Right atrium auricular region (tissue), 2 donors: ENCODE results near the gene MORC3. TPM values are rescaled to one million over a fixed set of nuclear protein-coding genes. Genes with fewer than 3 reads are reported as not detected.
"Not testable (repeated sequence)": the region's sequence is repeated elsewhere in the genome, so short reads cannot be mapped to it uniquely, and the experiment has no call there.

Experiments used
- DNase-seq: peaks from one replicate; pipeline ENCODE4 v3.0.0-alpha.2; 2019; ENCODE audit warnings: low spot score
- H3K27ac ChIP-seq, 2 donors: fragments of 200-600 bp; sonication (generic); 1 replicate in 1 of 2; 2 replicates in 1 of 2; pipeline ENCODE4 v1.5.1; 2016 to 2019
- H3K27me3 ChIP-seq, 2 donors: fragments of 200-600 bp; sonication (generic); one replicate each; pipeline versions ENCODE4 v1.5.1 to v1.6.0; 2017 to 2019
- H3K36me3 ChIP-seq: fragments of 200-600 bp; sonication (generic); one replicate; pipeline ENCODE4 v1.5.1; 2016
- H3K4me1 ChIP-seq, 2 donors: fragments of 200-600 bp; sonication (generic); one replicate each; pipeline versions ENCODE4 v1.5.1 to v1.6.0; 2017 to 2019
- H3K4me3 ChIP-seq, 2 donors: fragments of 200-600 bp; sonication (generic); 1 replicate in 1 of 2; 2 replicates in 1 of 2; pipeline ENCODE4 v1.5.1; 2017 to 2019; ENCODE audit warnings: mild to moderate bottlenecking in 1 of 2, moderate library complexity in 1 of 2
- H3K9me3 ChIP-seq, 2 donors: fragments of 200-600 bp; sonication (generic); one replicate each; pipeline ENCODE4 v1.5.1; 2019
- CTCF ChIP-seq, 2 donors: fragments of 200-600 bp; sonication (generic); IDR thresholded peaks; one replicate each; pipeline ENCODE4 v1.5.1; 2019; ENCODE audit warnings: antibody characterized with exemption in 2 of 2
- total RNA-seq, 2 donors: library from RNA; depleted of rRNA; stranded (reverse); fragments of >200 nt; gene quantifications; one replicate each; pipeline ENCODE4 v1.1.0, GENCODE V29; 2016

Gene MORC3
- total RNA-seq, 2 donors from 2014 or later: 21.1 to 23.7 TPM

DNA sequence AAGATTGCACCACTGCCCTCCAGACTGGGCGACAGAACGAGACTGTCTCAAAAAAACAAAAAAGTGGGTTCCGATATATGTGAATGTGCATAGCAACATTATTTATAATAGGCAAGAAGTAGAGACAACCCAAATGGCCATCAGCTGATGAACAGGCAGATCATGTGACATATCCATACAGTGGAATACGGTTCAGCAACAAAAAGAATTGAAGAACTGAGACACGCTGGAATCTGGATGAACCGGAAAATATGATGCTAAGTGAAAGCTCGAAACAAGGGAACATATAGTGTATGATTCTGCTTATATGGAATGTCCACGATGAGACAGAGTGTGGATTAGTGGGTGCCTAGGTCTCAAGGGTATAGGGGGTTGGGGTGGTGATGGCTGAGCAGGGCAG lies 28.5 kb upstream of the MORC3 start:
- no peak for TF ChIP-seq CTCF (IDR thresholded peaks at IDR 0.05)
- no peak overlapping the region for H3K27ac ChIP-seq
- H3K4me3 ChIP-seq: no peak overlapping the region
- H3K9me3 ChIP-seq: no peaks in the 10 kb centered on the region
- DNase-seq: no peak
- H3K4me1 ChIP-seq: no peaks in the 10 kb centered on the region
- peaks cover 9% of the 10 kb centered on the region for H3K36me3 ChIP-seq
- H3K27me3 ChIP-seq: no peaks in the 10 kb centered on the region

GRCh38 chr21:36297406-36297937 lies 22.5 kb upstream of the MORC3 start:
- no peak overlapping the region for H3K27ac ChIP-seq
- H3K4me3 ChIP-seq: no peak overlapping the region

DNA sequence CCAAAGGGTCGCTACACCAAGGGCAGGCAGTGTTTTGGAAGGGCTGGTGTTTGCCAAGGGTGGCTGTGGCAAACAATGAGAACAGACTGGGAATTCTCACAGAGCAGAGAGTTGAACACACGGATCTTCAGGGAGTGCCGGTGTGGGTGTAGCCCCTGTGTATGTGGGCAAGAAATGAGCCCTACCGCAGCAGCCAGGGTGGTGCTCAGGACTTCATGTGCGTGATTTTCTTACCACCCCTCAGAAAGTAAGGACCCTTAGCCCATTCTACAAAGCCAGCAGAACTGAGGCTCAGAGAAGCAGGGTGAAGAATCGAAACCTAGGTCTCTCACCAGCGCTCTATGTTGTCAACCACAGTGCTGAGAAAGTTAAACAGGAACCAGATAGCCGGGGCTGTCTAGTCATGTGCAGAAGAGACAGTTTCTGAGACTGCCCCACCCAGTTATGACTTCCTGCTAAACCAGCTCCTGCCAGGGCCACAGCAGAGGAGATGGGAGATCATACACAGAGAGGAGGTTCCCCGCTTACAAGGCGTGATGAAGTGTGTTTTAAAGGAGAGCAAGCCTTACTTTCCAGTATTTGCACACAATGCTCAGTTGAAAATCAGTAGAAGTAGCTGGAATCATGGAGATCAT lies 21.9 kb upstream of the MORC3 start:
- H3K4me3 ChIP-seq: peak overlapping the region in 1 of 2 donors; percentile 18
- DNase-seq: peak; percentile 66
- peaks cover 0 to 5% of the 10 kb centered on the region in 2 donors for H3K4me1 ChIP-seq
- TF ChIP-seq CTCF (IDR thresholded peaks at IDR 0.05): no peak
- no peaks in the 10 kb centered on the region for H3K9me3 ChIP-seq
- H3K27ac ChIP-seq: no peak overlapping the region
- H3K27me3 ChIP-seq: no peaks in the 10 kb centered on the region
- peaks cover under 1% of the 10 kb centered on the region for H3K36me3 ChIP-seq

More at GRCh38 chr21:36297406-36297937, 22.5 kb upstream of the MORC3 start:
- H3K4me1 ChIP-seq: peaks cover 0 to 5% of the 10 kb centered on the region in 2 donors
- DNase-seq: no peak
- H3K27me3 ChIP-seq: no peaks in the 10 kb centered on the region
- no peaks in the 10 kb centered on the region for H3K9me3 ChIP-seq
- no peak for TF ChIP-seq CTCF (IDR thresholded peaks at IDR 0.05)
- peaks cover 6% of the 10 kb centered on the region for H3K36me3 ChIP-seq

- no peaks in the 10 kb centered on the region for H3K27me3 ChIP-seq
- TF ChIP-seq CTCF (IDR thresholded peaks at IDR 0.05): no peak
- H3K36me3 ChIP-seq: no peaks in the 10 kb centered on the region
- peaks cover 0 to 8% of the 10 kb centered on the region in 2 donors for H3K9me3 ChIP-seq
- no peak for DNase-seq
- H3K4me3 ChIP-seq: no peak overlapping the region
- no peak overlapping the region for H3K27ac ChIP-seq
- H3K4me1 ChIP-seq: no peaks in the 10 kb centered on the region
Measured at GRCh38 chr21:36306872-36307534, 13.0 kb upstream of the MORC3 start.

DNA sequence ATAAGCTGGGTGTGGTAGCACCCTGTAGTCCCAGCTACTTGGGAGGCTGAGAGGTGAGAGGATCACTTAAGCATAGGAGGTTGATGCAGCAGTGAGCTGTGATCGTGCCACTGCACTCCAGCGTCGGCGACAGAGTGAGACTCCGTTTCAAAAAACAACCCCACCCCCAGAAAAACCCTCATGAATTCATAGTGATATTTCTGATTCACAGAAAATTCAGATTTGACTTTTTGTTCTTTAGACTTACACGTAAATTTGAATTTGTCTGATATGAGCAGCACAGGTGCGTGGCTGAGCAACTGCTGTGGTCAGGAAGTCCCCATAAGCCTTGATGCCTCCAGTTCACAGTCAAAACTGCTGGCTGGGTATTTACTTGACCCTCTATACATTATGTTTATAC lies 10.0 kb upstream of the MORC3 start:
- Histone ChIP-seq H3K9me3 (peaks cover 0 to 8% of the 10 kb centered on the region in 2 donors), H3K27me3 (no peaks in the 10 kb centered on the region), H3K4me1 (no peaks in the 10 kb centered on the region), H3K36me3 (no peaks in the 10 kb centered on the region), H3K4me3 (no peak overlapping the region), H3K27ac (no peak overlapping the region)
- no peak for DNase-seq
- no peak for TF ChIP-seq CTCF (IDR thresholded peaks at IDR 0.05)

DNA sequence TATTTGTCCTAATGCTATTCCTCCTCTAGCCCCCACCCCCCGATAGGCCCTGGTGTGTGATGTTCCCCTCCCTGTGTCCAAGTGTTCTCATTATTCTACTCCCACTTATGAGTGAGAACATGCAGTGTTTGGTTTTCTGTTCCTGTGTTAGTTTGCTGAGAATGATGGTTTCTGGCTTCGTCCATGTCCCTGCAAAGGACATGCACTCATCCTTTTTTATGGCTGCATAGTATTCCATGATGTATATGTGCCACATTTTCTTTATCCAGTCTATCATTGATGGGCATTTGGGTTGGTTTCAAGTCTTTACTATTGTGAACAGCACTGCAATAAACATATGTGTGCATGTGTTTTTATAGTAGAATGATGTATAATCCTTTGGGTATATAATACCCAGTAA lies 6.6 kb upstream of the MORC3 start:
- not testable (repeated sequence) for H3K27ac ChIP-seq, H3K9me3 ChIP-seq, H3K4me1 ChIP-seq, H3K36me3 ChIP-seq, H3K27me3 ChIP-seq, DNase-seq, H3K4me3 ChIP-seq

DNA sequence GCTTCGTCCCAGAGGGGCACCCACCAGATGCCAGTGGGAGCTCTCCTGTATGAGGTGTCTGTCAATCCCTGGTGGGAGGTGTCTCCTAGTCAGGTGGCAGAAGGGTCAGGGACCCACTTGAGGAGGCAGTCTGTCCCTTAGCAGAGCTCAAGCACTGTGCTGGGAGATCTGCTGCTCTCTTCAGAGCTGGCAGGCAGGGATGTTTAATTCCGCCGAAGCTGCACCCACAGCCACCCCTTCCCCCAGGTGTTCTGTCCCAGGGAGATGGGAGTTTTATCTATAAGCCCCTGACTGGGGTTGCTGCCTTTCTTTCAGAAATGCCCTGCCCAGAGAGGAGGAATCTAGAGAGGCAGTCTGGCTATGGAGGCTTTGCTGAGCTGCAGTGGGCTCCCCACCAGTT lies 4.0 kb upstream of the MORC3 start:
- not testable (repeated sequence) for H3K4me1 ChIP-seq, H3K27ac ChIP-seq, H3K4me3 ChIP-seq, H3K9me3 ChIP-seq, H3K36me3 ChIP-seq, H3K27me3 ChIP-seq
- DNase-seq: peak; percentile 23
